HepG2 (cell line): ENCODE results near the gene CDC42EP5. TPM values are rescaled to one million over a fixed set of nuclear protein-coding genes. Genes with fewer than 3 reads are reported as not detected.
A peak's percentile ranks its signal among the peaks of the same experiment; 100 is the strongest.

Experiments used
- AGO2 ChIP-seq: fragments of 200-400 bp; formaldehyde crosslinking; optimal IDR thresholded peaks from 2 replicates; pipeline ENCODE3; 2017; ENCODE audit warnings: mild to moderate bottlenecking, low read depth, low read length, moderate library complexity
- ARNT2 ChIP-seq: sonication (generic); formaldehyde crosslinking; IDR thresholded peaks from 2 replicates; pipeline ENCODE4 v1.8.0; 2022; ENCODE audit warnings: mild to moderate bottlenecking, low read depth, missing genetic modification reagents, moderate library complexity
- EED ChIP-seq: sonication (generic); formaldehyde crosslinking; IDR thresholded peaks from 2 replicates; pipeline ENCODE4 v1.5.0; 2020; ENCODE audit warnings: mild to moderate bottlenecking, missing genetic modification reagents
- MAZ ChIP-seq, 2 experiments: sonication (generic) in 1 of 2; formaldehyde crosslinking in 1 of 2; IDR thresholded peaks; 2 replicates each; pipeline versions ENCODE4 v1.5.0 to v1.6.1; 2012 to 2020; ENCODE audit warnings: low read depth in 2 of 2, mild to moderate bottlenecking in 2 of 2, borderline replicate concordance in 1 of 2, improper control_type of control experiment in 1 of 2, low read length in 1 of 2, missing genetic modification reagents in 1 of 2, moderate library complexity in 1 of 2
- REPIN1 ChIP-seq: sonication (generic); formaldehyde crosslinking; IDR thresholded peaks from 2 replicates; pipeline ENCODE4 v1.8.0; 2022; ENCODE audit warnings: missing genetic modification reagents, low read depth, mild to moderate bottlenecking, borderline replicate concordance
- SOX6 ChIP-seq, 2 experiments: fragments of 450-650 bp in 1 of 2; sonication (generic) in 1 of 2; formaldehyde crosslinking in 1 of 2; IDR thresholded peaks; 2 replicates each; pipeline versions ENCODE4 v1.4.0 to v1.6.1; 2017 to 2020; ENCODE audit warnings: antibody characterized with exemption in 1 of 2, mild to moderate bottlenecking in 1 of 2, missing genetic modification reagents in 1 of 2
- TRAFD1 ChIP-seq: sonication (generic); formaldehyde crosslinking; IDR thresholded peaks from 2 replicates; pipeline ENCODE4 v1.5.1; 2020; ENCODE audit warnings: missing genetic modification reagents, mild to moderate bottlenecking, borderline replicate concordance
- ZBTB37 ChIP-seq: sonication (generic); formaldehyde crosslinking; IDR thresholded peaks from 2 replicates; pipeline ENCODE4 v1.4.0; 2020; ENCODE audit warnings: mild to moderate bottlenecking, missing genetic modification reagents
- ZNF331 ChIP-seq: sonication (generic); formaldehyde crosslinking; IDR thresholded peaks from 2 replicates; pipeline ENCODE4 v1.4.0; 2020; ENCODE audit warnings: missing genetic modification reagents
- ZNF407 ChIP-seq: sonication (generic); formaldehyde crosslinking; IDR thresholded peaks from one replicate; pipeline ENCODE4 v1.5.1; 2020; ENCODE audit warnings: mild to moderate bottlenecking, missing genetic modification reagents; ENCODE audit errors: not compliant biosample characterization
- ZNF614 ChIP-seq: IDR thresholded peaks from 2 replicates; pipeline ENCODE4 v1.6.1; 2018; ENCODE audit warnings: missing biosample characterization, missing genetic modification reagents, inconsistent platforms, borderline replicate concordance
- ZNF792 ChIP-seq: IDR thresholded peaks from 2 replicates; pipeline ENCODE4 v1.6.1; 2016
- polyA plus RNA-seq, 8 experiments: library from polyadenylated mRNA; depleted of rRNA in 3 of 8; stranded (reverse) in 7 of 8; unstranded in 1 of 8; fragments of >200 nt; fragmentation: Illumina TruSeq in 4 of 8; extraction: Trizol in 4 of 8; gene quantifications; 2 replicates each; pipeline versions ENCODE4 v1.2.1 to v1.2.3, GENCODE V29; 2011 to 2016; ENCODE audit warnings: low read depth in 4 of 8, missing spikeins in 1 of 8, mixed read lengths in 1 of 8; ENCODE audit not compliant: insufficient read depth in 1 of 8
- total RNA-seq, 5 experiments: library from RNA; depleted of rRNA; stranded (reverse); fragments of >200 nt; fragmentation: Illumina TruSeq; extraction: Trizol; gene quantifications; 2 replicates each; pipeline ENCODE4 v1.2.3, GENCODE V29; 2016; ENCODE audit warnings: low read depth in 1 of 5

CDC42EP5 gene
- total and polyA plus RNA-seq, 2 of the 13 experiments (the other 11 are each of a cell fraction or from before 2014, with no cell fraction given), result 0.41 to 1.6 TPM

DNA sequence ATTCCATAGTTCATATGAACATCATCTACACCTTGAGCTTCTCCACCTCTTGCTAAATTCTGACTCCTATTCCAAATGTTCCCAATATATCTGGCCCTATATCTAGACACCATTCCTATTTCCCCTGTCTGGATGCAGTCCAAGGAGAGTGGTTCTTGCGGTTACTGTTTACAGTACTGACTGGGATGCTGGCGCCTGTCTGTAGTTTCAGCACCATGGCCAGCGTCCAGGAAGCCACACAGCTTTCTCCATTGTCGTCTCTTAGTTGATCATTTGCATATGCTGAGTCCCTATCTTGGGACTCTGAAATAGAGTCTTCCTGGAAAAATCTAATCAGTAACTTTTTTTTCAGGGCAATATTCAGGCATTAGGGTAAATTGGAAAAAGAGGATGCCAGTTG lies 44.4 kb upstream of the CDC42EP5 start (continued):
- TF ChIP-seq ZBTB37 (CRISPR knock-in tag) (no peak), ZNF407 (CRISPR knock-in tag) (no peak), SOX6 (IDR thresholded peaks at IDR 0.05) (no peak), SOX6 (CRISPR knock-in tag; IDR thresholded peaks at IDR 0.05) (no peak), MAZ (IDR thresholded peaks at IDR 0.05; ENCODE audit: borderline replicate concordance, low read depth, low read length) (no peak), MAZ (CRISPR knock-in tag; IDR thresholded peaks at IDR 0.05; ENCODE audit: low read depth) (no peak), EED (no peak), AGO2 (no peak), ZNF614 (no peak), TRAFD1 (CRISPR knock-in tag) (no peak), ARNT2 (CRISPR knock-in tag) (0 out of 2 replicates have a peak, but pooled peaks have one; percentile 42), ZNF792 (CRISPR knock-in tag) (0 out of 2 replicates have a peak, but pooled peaks have one; percentile 58), REPIN1 (no peak), ZNF331 (CRISPR knock-in tag) (peak; percentile 81)
